Measurements from ENCODE around the gene HLA-F.

DNA sequence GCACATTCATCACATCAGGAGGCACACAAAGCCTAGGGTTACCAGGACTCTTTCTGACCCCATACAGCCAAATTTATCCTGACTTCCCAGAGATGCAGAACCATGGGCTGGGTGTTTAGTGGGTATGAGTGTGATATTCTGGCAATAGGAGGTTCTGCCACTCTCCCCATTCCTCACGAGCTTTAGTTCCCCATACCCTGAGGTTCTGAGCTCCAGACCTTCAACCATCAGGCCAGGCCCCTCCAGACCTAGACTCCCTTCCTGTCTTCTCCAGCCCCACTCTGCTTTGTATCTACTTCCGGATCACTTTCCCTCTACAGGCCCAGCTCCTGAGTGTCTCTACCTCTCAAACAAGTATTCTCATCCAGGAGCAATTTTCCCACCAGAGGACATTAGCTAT is 4.4 kb downstream of the HLA-F start:
- TF ChIP-seq POLR2A (IDR thresholded peaks at IDR 0.05), result no peak
- TF ChIP-seq, protein P1, sequence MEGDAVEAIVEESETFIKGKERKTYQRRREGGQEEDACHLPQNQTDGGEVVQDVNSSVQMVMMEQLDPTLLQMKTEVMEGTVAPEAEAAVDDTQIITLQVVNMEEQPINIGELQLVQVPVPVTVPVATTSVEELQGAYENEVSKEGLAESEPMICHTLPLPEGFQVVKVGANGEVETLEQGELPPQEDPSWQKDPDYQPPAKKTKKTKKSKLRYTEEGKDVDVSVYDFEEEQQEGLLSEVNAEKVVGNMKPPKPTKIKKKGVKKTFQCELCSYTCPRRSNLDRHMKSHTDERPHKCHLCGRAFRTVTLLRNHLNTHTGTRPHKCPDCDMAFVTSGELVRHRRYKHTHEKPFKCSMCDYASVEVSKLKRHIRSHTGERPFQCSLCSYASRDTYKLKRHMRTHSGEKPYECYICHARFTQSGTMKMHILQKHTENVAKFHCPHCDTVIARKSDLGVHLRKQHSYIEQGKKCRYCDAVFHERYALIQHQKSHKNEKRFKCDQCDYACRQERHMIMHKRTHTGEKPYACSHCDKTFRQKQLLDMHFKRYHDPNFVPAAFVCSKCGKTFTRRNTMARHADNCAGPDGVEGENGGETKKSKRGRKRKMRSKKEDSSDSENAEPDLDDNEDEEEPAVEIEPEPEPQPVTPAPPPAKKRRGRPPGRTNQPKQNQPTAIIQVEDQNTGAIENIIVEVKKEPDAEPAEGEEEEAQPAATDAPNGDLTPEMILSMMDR (IDR thresholded peaks at IDR 0.05), result no peak

Measured in uterus (tissue), 2 donors.